ENCODE measurements around the gene CYTH4.

DNA sequence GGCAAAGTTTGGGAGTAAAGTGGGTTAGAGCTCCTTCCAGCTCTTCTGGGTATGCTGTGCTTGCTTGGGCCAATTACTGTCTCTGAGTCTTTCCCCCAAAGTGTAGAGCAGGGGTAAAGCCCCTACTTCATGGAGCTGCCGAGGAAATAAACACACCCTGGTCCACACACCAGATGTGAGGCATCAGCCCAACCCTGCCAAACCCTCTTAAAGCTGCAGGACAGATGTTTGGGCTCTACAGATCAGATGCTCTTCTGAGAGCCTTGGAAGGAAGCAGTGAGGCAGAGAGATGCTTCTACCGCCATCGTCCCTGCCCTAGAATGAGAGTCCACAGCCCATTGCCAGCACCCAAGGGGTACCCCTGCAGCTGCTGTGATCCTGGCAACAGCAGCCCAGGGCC, 80.3 kb downstream of the CYTH4 start:
- TF ChIP-seq TP53 (CRISPR knock-in tag; conservative IDR thresholded peaks at IDR 0.05) (no peak), POLR2A (IDR thresholded peaks at IDR 0.05; ENCODE audit: insufficient read depth in 1 of 2, low read depth in 2 of 2, low read length in 2 of 2) (no peak), RFX5 (IDR thresholded peaks at IDR 0.05; ENCODE audit: low read depth, low read length) (no peak), REL (CRISPR knock-in tag; conservative IDR thresholded peaks at IDR 0.05) (no peak), EP300 (IDR thresholded peaks at IDR 0.05; ENCODE audit: low read depth in 2 of 2, low read length in 2 of 2) (no peak), EP300 (CRISPR knock-in tag; IDR thresholded peaks at IDR 0.05; ENCODE audit: borderline replicate concordance) (no peak), ZBTB42 (CRISPR knock-in tag; IDR thresholded peaks at IDR 0.05) (no peak), ERF (CRISPR knock-in tag; IDR thresholded peaks at IDR 0.05) (no peak)
- TF ChIP-seq, protein P1, sequence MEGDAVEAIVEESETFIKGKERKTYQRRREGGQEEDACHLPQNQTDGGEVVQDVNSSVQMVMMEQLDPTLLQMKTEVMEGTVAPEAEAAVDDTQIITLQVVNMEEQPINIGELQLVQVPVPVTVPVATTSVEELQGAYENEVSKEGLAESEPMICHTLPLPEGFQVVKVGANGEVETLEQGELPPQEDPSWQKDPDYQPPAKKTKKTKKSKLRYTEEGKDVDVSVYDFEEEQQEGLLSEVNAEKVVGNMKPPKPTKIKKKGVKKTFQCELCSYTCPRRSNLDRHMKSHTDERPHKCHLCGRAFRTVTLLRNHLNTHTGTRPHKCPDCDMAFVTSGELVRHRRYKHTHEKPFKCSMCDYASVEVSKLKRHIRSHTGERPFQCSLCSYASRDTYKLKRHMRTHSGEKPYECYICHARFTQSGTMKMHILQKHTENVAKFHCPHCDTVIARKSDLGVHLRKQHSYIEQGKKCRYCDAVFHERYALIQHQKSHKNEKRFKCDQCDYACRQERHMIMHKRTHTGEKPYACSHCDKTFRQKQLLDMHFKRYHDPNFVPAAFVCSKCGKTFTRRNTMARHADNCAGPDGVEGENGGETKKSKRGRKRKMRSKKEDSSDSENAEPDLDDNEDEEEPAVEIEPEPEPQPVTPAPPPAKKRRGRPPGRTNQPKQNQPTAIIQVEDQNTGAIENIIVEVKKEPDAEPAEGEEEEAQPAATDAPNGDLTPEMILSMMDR (CRISPR knock-in tag; IDR thresholded peaks at IDR 0.05) = no peak
- TF ChIP-seq, protein P2, sequence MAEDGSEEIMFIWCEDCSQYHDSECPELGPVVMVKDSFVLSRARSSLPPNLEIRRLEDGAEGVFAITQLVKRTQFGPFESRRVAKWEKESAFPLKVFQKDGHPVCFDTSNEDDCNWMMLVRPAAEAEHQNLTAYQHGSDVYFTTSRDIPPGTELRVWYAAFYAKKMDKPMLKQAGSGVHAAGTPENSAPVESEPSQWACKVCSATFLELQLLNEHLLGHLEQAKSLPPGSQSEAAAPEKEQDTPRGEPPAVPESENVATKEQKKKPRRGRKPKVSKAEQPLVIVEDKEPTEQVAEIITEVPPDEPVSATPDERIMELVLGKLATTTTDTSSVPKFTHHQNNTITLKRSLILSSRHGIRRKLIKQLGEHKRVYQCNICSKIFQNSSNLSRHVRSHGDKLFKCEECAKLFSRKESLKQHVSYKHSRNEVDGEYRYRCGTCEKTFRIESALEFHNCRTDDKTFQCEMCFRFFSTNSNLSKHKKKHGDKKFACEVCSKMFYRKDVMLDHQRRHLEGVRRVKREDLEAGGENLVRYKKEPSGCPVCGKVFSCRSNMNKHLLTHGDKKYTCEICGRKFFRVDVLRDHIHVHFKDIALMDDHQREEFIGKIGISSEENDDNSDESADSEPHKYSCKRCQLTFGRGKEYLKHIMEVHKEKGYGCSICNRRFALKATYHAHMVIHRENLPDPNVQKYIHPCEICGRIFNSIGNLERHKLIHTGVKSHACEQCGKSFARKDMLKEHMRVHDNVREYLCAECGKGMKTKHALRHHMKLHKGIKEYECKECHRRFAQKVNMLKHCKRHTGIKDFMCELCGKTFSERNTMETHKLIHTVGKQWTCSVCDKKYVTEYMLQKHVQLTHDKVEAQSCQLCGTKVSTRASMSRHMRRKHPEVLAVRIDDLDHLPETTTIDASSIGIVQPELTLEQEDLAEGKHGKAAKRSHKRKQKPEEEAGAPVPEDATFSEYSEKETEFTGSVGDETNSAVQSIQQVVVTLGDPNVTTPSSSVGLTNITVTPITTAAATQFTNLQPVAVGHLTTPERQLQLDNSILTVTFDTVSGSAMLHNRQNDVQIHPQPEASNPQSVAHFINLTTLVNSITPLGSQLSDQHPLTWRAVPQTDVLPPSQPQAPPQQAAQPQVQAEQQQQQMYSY (CRISPR knock-in tag; IDR thresholded peaks at IDR 0.05) = no peak
